ENCODE data around the gene VPS37D.
"Not testable (repeated sequence)": the region's sequence is repeated elsewhere in the genome, so short reads cannot be mapped to it uniquely, and the experiment has no call there.

Gene VPS37D

GRCh38 chr7:73646785-73647724 lies 20.6 kb upstream of the VPS37D start:
- no peak for DNase-seq

- no peak for DNase-seq
These were observed 19.7 kb upstream of the VPS37D start for GRCh38 chr7:73647725-73648592.

GRCh38 chr7:73648593-73649332 lies 18.9 kb upstream of the VPS37D start:
- DNase-seq = no peak

GRCh38 chr7:73649576-73649975 lies 18.1 kb upstream of the VPS37D start:
- DNase-seq = no peak

- DNase-seq = no peak
These were observed 17.1 kb upstream of the VPS37D start for GRCh38 chr7:73650524-73650923.

- DNase-seq = no peak
These were observed 15.1 kb upstream of the VPS37D start for GRCh38 chr7:73652541-73652949.

GRCh38 chr7:73655309-73655708 lies 12.3 kb upstream of the VPS37D start:
- DNase-seq = not testable (repeated sequence)

GRCh38 chr7:73659983-73660382 lies 7.6 kb upstream of the VPS37D start:
- no peak for DNase-seq

GRCh38 chr7:73660594-73660993 lies 7.0 kb upstream of the VPS37D start:
- not testable (repeated sequence) for DNase-seq

GRCh38 chr7:73663033-73663432 lies 4.6 kb upstream of the VPS37D start:
- DNase-seq = no peak

GRCh38 chr7:73668103-73668885 lies 663 bp downstream of the VPS37D start:
- DNase-seq = no peak

- DNase-seq = no peak
These were observed 1.2 kb downstream of the VPS37D start for GRCh38 chr7:73668886-73669230.

- no peak for DNase-seq
These were observed 1.7 kb downstream of the VPS37D start for GRCh38 chr7:73669288-73669701.

GRCh38 chr7:73669858-73670385 lies 2.3 kb downstream of the VPS37D start:
- no peak for DNase-seq

GRCh38 chr7:73671322-73671661 lies 3.7 kb downstream of the VPS37D start:
- DNase-seq = no peak

GRCh38 chr7:73671857-73672445 lies 4.3 kb downstream of the VPS37D start:
- DNase-seq = no peak

GRCh38 chr7:73674468-73675124 lies 7.0 kb downstream of the VPS37D start:
- no peak for DNase-seq

- not testable (repeated sequence) for DNase-seq
These were observed 8.4 kb downstream of the VPS37D start for GRCh38 chr7:73676062-73676461.

- no peak for DNase-seq
These were observed 11.2 kb downstream of the VPS37D start for GRCh38 chr7:73678862-73679261.

- DNase-seq = no peak
These were observed 12.1 kb downstream of the VPS37D start for GRCh38 chr7:73679709-73680108.

GRCh38 chr7:73680501-73680900 lies 12.9 kb downstream of the VPS37D start:
- no peak for DNase-seq

Data from SIG-M5 (cell line).